Testis (tissue), 3 donors: ENCODE measurements around the gene ANO8. TPM values are rescaled to one million over a fixed set of nuclear protein-coding genes. Genes with fewer than 3 reads are reported as not detected.

Experiments used
- DNase-seq: peaks from one replicate; pipeline ENCODE4 v3.0.0-alpha.2; 2019
- H3K27ac ChIP-seq, 2 donors: fragments of 200-600 bp; sonication (generic); one replicate each; pipeline ENCODE4 v1.5.1; 2019
- H3K27me3 ChIP-seq: fragments of 200-600 bp; sonication (generic); one replicate; pipeline ENCODE4 v1.5.1; 2019
- H3K36me3 ChIP-seq: fragments of 200-600 bp; sonication (generic); one replicate; pipeline ENCODE4 v1.5.1; 2017; ENCODE audit warnings: low read depth; ENCODE audit errors: missing control alignments
- H3K4me1 ChIP-seq: fragments of 200-600 bp; sonication (generic); one replicate; pipeline ENCODE4 v1.5.1; 2019
- H3K4me3 ChIP-seq, 2 donors: fragments of 200-600 bp; sonication (generic); one replicate each; pipeline ENCODE4 v1.5.1; 2017 to 2019
- H3K9me3 ChIP-seq: fragments of 200-600 bp; sonication (generic); one replicate; pipeline ENCODE4 v1.5.1; 2017
- CTCF ChIP-seq, 3 experiments: fragments of 450-650 bp in 2 of 3; fragments of 200-600 bp in 1 of 3; sonication (generic) in 1 of 3; IDR thresholded peaks; one replicate each; pipeline ENCODE4 v1.5.1; 2016 to 2019; ENCODE audit warnings: antibody characterized with exemption in 3 of 3, mild to moderate bottlenecking in 2 of 3, moderate library complexity in 1 of 3
- POLR2A ChIP-seq: fragments of 450-650 bp; IDR thresholded peaks from one replicate; pipeline ENCODE4 v1.6.1; 2017; ENCODE audit warnings: antibody characterized with exemption, mild to moderate bottlenecking, moderate library complexity
- WGBS, 2 donors: methylation state at CpG; one replicate each; pipeline ENCODE4 v1.1.5; 2018; 5-methylcytosine and 5-hydroxymethylcytosine counted together
- intact Hi-C: fragments of 100-400 bp; cut with DNase I; formaldehyde crosslinking; loops from one replicate; pipeline ENCODE4 v1.15.1; 2023; ENCODE audit warnings: low total_unique reads
- polyA plus RNA-seq: library from polyadenylated mRNA; stranded (reverse); fragments of 350-450 nt; fragmentation: Illumina TruSeq; extraction: RNeasy Lipid Tissue Mini Kit (QIAGEN cat#74804); gene quantifications from one replicate; pipeline ENCODE4 v1.2.3, GENCODE V29; 2014; ENCODE audit warnings: low read depth, low replicate concordance; ENCODE audit not compliant: insufficient read depth
- total RNA-seq, 2 donors: library from RNA; depleted of rRNA; stranded (reverse); fragments of >200 nt; gene quantifications; one replicate each; pipeline ENCODE4 v1.2.3, GENCODE V29; 2016

Gene ANO8
- total and polyA plus RNA-seq, 3 donors from 2014 or later: 4.5 to 19.2 (median 17.5) TPM

GRCh38 chr19:17329366-17330261 is 5.0 kb downstream of the ANO8 start:
- H3K27ac ChIP-seq: no peak overlapping the region
- no peak for TF ChIP-seq POLR2A
- TF ChIP-seq CTCF (IDR thresholded peaks at IDR 0.05): no peak
- WGBS, 2 donors: 56 to 71% methylated on average over 39 to 51 of the region's 51 CpGs
- intact Hi-C loops: no loop called here
- H3K4me1 ChIP-seq: peaks cover 27% of the 10 kb centered on the region
- no peaks in the 10 kb centered on the region for H3K9me3 ChIP-seq
- H3K4me3 ChIP-seq: peak overlapping the region in 1 of 2 donors; percentile 9
- H3K27me3 ChIP-seq: no peaks in the 10 kb centered on the region
- no peak for DNase-seq
- no peaks in the 10 kb centered on the region for H3K36me3 ChIP-seq

GRCh38 chr19:17328517-17329365 is 5.9 kb downstream of the ANO8 start:
- H3K9me3 ChIP-seq: no peaks in the 10 kb centered on the region
- TF ChIP-seq CTCF (IDR thresholded peaks at IDR 0.05) (no peak), POLR2A (no peak)
- H3K4me1 ChIP-seq: peaks cover 24% of the 10 kb centered on the region
- peak overlapping the region in 1 of 2 donors; percentile 25 for H3K27ac ChIP-seq
- peak overlapping the region; percentile 18 to 47 for H3K4me3 ChIP-seq
- intact Hi-C loops: no loop called here
- DNase-seq: no peak
- H3K27me3 ChIP-seq: no peaks in the 10 kb centered on the region
- 28 to 41% methylated on average over 14 to 76 of the region's 94 CpGs for WGBS, 2 donors
- H3K36me3 ChIP-seq: no peaks in the 10 kb centered on the region

GRCh38 chr19:17327654-17328516 is 6.8 kb downstream of the ANO8 start:
- H3K27ac ChIP-seq: peak overlapping the region; percentile 5 to 25
- TF ChIP-seq POLR2A (no peak), CTCF (IDR thresholded peaks at IDR 0.05) (peak in 2 of 3 experiments; percentile 29 to 38)
- 20 to 42% methylated on average over 4 to 64 of the region's 64 CpGs for WGBS, 2 donors
- peak; percentile 89 for DNase-seq
- H3K4me3 ChIP-seq: peak overlapping the region; percentile 18 to 47
- no peaks in the 10 kb centered on the region for H3K36me3 ChIP-seq
- intact Hi-C loops: no loop called here
- H3K27me3 ChIP-seq: no peaks in the 10 kb centered on the region
- no peaks in the 10 kb centered on the region for H3K9me3 ChIP-seq
- peaks cover 24% of the 10 kb centered on the region for H3K4me1 ChIP-seq

GRCh38 chr19:17327068-17327653 is 7.5 kb downstream of the ANO8 start:
- Histone ChIP-seq H3K27me3 (no peaks in the 10 kb centered on the region), H3K4me3 (no peak overlapping the region), H3K4me1 (peaks cover 29% of the 10 kb centered on the region), H3K36me3 (no peaks in the 10 kb centered on the region), H3K9me3 (no peaks in the 10 kb centered on the region), H3K27ac (peak overlapping the region in 1 of 2 donors; percentile 5)
- intact Hi-C loops: no loop called here
- DNase-seq: no peak
- 56 to 81% methylated on average over 5 to 23 of the region's 27 CpGs for WGBS, 2 donors
- TF ChIP-seq CTCF (IDR thresholded peaks at IDR 0.05) (no peak), POLR2A (no peak)
